Smooth muscle cell (in vitro differentiated cells): ENCODE results near the gene NTM. TPM values are rescaled to one million over a fixed set of nuclear protein-coding genes. Genes with fewer than 3 reads are reported as not detected.

Experiments used
- DNase-seq: peaks from one replicate; lab custom pipeline; 2025; ENCODE audit not compliant: unreplicated experiment; lab: John Stamatoyannopoulos, UW
- H2AFZ ChIP-seq: fragments of 200-600 bp; sonication (generic); 2 replicates; pipeline ENCODE4 v1.6.0; 2016; ENCODE audit warnings: antibody characterized with exemption, low read depth, mild to moderate bottlenecking
- H3F3A ChIP-seq: fragments of 200-600 bp; sonication (generic); 2 replicates; pipeline ENCODE4 v1.6.0; 2017; ENCODE audit warnings: antibody characterized with exemption, low read depth
- H3K27ac ChIP-seq: fragments of 200-600 bp; sonication (generic); 2 replicates; pipeline ENCODE4 v1.5.1; 2016; ENCODE audit warnings: low read depth, mild to moderate bottlenecking
- H3K27me3 ChIP-seq: fragments of 200-600 bp; sonication (generic); 2 replicates; pipeline ENCODE4 v1.6.1; 2016; ENCODE audit warnings: low read depth, mild to moderate bottlenecking
- H3K36me3 ChIP-seq: fragments of 200-600 bp; sonication (generic); 2 replicates; pipeline ENCODE4 v1.5.1; 2016; ENCODE audit warnings: low read depth
- H3K4me1 ChIP-seq: fragments of 200-600 bp; sonication (generic); 2 replicates; pipeline ENCODE4 v1.5.1; 2016; ENCODE audit warnings: low read depth
- H3K4me2 ChIP-seq: fragments of 200-600 bp; sonication (generic); 2 replicates; pipeline ENCODE4 v1.6.0; 2016; ENCODE audit warnings: mild to moderate bottlenecking
- H3K4me3 ChIP-seq: fragments of 200-600 bp; sonication (generic); 2 replicates; pipeline ENCODE4 v1.5.1; 2016; ENCODE audit warnings: mild to moderate bottlenecking
- H3K79me2 ChIP-seq: fragments of 200-600 bp; sonication (generic); 2 replicates; pipeline ENCODE4 v1.6.0; 2016; ENCODE audit warnings: low read depth, mild to moderate bottlenecking
- H3K9ac ChIP-seq: fragments of 200-600 bp; sonication (generic); 2 replicates; pipeline ENCODE4 v1.6.0; 2016; ENCODE audit warnings: low read depth
- H3K9me3 ChIP-seq: fragments of 200-600 bp; sonication (generic); replicated peaks from 2 replicates; pipeline ENCODE4 v1.5.1; 2016; ENCODE audit warnings: low read depth
- H4K20me1 ChIP-seq: fragments of 200-600 bp; sonication (generic); 2 replicates; pipeline ENCODE4 v1.6.0; 2016; ENCODE audit warnings: low read depth
- CTCF ChIP-seq: fragments of 200-600 bp; sonication (generic); IDR thresholded peaks from 2 replicates; pipeline ENCODE4 v1.5.1; 2017; ENCODE audit warnings: borderline replicate concordance, mild to moderate bottlenecking, antibody characterized with exemption; ENCODE audit not compliant: insufficient read depth, poor library complexity, severe bottlenecking
- WGBS: methylation state at CpG from one replicate; pipeline ENCODE4 v1.1.7; 2016; ENCODE audit warnings: low lambda C conversion rate; 5-methylcytosine and 5-hydroxymethylcytosine counted together
- polyA plus RNA-seq: library from polyadenylated mRNA; unstranded; fragments of >200 nt; fragmentation: Nextera tagmentation; extraction: Ambion mirVana; gene quantifications from 2 replicates; pipeline ENCODE4 v1.2.1, GENCODE V29; 2016
- total RNA-seq: library from RNA; depleted of rRNA; stranded (reverse); fragments of >200 nt; gene quantifications from 2 replicates; pipeline ENCODE4 v1.2.3, GENCODE V29; 2014

Gene NTM
- total and polyA plus RNA-seq, 2 experiments from 2014 or later, result 68.9 to 123 TPM

DNA sequence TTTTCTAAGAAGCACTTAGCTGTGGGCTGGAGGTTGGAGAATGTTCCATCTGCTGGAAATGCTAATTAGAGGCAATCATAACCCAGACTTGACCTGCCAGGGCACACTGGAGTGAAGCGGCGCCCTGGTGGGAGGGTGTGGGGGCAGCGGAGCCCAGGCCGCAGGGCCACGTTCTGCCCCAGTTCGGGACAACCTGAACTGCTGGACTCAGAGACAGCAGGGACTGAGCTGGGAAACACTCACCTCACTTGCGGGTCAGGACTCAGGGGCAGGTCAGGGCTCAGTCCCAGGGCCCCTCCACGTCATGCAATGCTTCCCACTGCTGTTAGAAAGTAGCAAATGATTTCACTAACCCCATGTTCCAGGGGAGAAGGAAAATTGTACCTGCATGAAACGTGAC lies 316.4 kb downstream of the NTM start:
- no peak overlapping the region for H2AFZ ChIP-seq
- H4K20me1 ChIP-seq, result no peaks in the 10 kb centered on the region
- WGBS, result 96% methylated on average over 9 of the region's 9 CpGs
- no peaks in the 10 kb centered on the region for H3K9me3 ChIP-seq
- no peak for DNase-seq
- H3K4me3 ChIP-seq, result no peak overlapping the region
- H3K79me2 ChIP-seq, result no peaks in the 10 kb centered on the region
- H3K4me2 ChIP-seq, result no peak overlapping the region
- TF ChIP-seq CTCF, result no peak
- H3K4me1 ChIP-seq, result no peaks in the 10 kb centered on the region
- no peak overlapping the region for H3K9ac ChIP-seq
- no peaks in the 10 kb centered on the region for H3F3A ChIP-seq
- H3K36me3 ChIP-seq, result no peaks in the 10 kb centered on the region
- H3K27ac ChIP-seq, result no peak overlapping the region
- H3K27me3 ChIP-seq, result peaks cover 28% of the 10 kb centered on the region

DNA sequence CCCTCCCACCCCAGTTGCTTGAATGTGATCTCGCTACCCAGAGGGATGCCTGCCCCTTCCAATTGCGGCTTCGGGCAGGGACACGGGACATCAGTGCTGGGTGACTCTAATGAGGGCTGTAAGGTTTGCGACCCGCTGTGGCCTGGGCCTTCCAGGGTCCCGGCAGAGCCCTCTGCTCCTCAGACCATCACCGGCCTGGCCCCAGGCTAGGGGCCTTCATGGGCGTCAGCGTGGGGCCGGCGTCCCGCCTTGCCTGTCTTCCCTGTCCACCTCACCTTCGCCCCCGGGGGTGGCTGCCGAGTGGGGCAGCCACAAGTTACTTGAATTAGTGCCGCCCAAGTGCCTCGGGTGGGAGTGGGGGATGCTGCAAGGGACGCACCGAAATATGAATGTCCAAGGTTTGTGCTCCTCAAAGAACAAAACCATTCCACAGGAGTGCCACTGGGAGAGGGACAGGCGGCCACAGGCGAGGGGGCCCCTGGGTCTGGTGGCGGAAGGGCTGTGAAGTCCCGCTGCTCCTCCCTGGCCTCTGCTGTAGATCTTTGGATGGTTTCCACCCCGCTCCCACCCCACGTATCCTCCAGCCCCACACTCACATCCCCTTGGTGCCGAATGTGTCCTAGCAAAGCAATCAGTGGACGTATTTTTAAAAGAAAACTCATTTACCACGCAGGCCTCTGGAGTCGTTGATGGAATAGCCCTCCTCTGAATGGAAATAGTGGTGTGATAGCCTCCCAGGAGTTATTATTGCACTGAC lies 317.1 kb downstream of the NTM start:
- Histone ChIP-seq H3K27me3 (peaks cover 30% of the 10 kb centered on the region), H3K9me3 (no peaks in the 10 kb centered on the region), H3K27ac (no peak overlapping the region), H3K4me2 (peak overlapping the region; percentile 81), H3K79me2 (no peaks in the 10 kb centered on the region), H3K4me1 (no peaks in the 10 kb centered on the region), H4K20me1 (no peaks in the 10 kb centered on the region), H2AFZ (no peak overlapping the region), H3K9ac (no peak overlapping the region), H3F3A (no peaks in the 10 kb centered on the region), H3K36me3 (no peaks in the 10 kb centered on the region), H3K4me3 (no peak overlapping the region)
- WGBS, result 86% methylated on average over 30 of the region's 30 CpGs
- no peak for DNase-seq
- no peak for TF ChIP-seq CTCF

- Histone ChIP-seq H3K4me1 (no peaks in the 10 kb centered on the region), H3F3A (no peaks in the 10 kb centered on the region), H2AFZ (no peak overlapping the region), H3K36me3 (no peaks in the 10 kb centered on the region), H3K27ac (no peak overlapping the region), H4K20me1 (no peaks in the 10 kb centered on the region), H3K4me2 (peak overlapping the region; percentile 81), H3K27me3 (peaks cover 28% of the 10 kb centered on the region), H3K9me3 (no peaks in the 10 kb centered on the region), H3K79me2 (no peaks in the 10 kb centered on the region), H3K9ac (no peak overlapping the region), H3K4me3 (peak overlapping the region; percentile 22)
- TF ChIP-seq CTCF, result peak; percentile 93
- peak; percentile 50 for DNase-seq
- WGBS, result 24% methylated on average over 31 of the region's 34 CpGs
These were observed 317.8 kb downstream of the NTM start for GRCh38 chr11:131688048-131688693.
